Astrocyte of the cerebellum (primary cell): ENCODE measurements around the gene PPEF1.
A peak's percentile ranks its signal among the peaks of the same experiment; 100 is the strongest.
"Not testable (repeated sequence)": the region's sequence is repeated elsewhere in the genome, so short reads cannot be mapped to it uniquely, and the experiment has no call there.

ENCODE experiments used
- DNase-seq: peaks from one replicate; pipeline ENCODE4 v3.0.0-alpha.2; 2011; ENCODE audit warnings: low read depth
- H3K4me3 ChIP-seq: 2 replicates; pipeline ENCODE4 v1.5.1; 2011; ENCODE audit warnings: mild to moderate bottlenecking, low read depth, low read length, moderate library complexity
- in situ Hi-C: cut with HindIII; loops from 2 replicates; pipeline ENCODE4 v1.10.0; 2017; ENCODE audit warnings: low sequenced_read_pairs
- TF ChIP-seq, protein P1 (sequence below): IDR thresholded peaks from 2 replicates; pipeline ENCODE4 v1.5.1; 2012; ENCODE audit warnings: low read length, low read depth, moderate library complexity, mild to moderate bottlenecking; ENCODE audit errors: missing control alignments

Gene PPEF1

DNA sequence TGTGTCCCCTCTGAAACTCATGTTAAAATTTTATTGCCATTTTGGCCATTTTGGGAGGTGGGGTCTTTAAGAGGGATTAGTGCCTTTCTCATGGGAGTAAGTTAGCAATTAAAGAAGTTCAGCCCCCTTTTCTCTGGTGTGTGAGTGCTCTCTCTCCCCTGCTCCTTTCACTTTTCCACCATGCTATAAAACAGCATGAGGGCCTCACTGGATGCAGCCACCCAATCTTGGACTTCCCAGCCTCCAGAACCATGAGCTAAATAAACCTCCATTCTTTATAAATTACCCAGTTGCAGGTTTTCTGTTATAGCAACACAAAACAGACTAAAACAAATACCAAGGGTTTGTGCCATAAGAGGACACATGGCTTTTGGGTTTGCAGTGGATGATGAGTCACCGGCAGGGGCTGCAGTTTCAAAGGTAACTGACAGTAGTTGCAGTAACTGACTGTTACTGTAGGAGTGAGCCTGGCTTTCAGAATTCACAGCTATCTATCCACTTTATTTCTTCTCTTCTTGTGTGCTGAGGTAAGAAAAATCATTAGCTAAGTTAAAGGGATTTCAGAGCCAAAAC is 121.5 kb downstream of the PPEF1 start:
- in situ Hi-C loops: no loop called here
- TF ChIP-seq, protein P1, sequence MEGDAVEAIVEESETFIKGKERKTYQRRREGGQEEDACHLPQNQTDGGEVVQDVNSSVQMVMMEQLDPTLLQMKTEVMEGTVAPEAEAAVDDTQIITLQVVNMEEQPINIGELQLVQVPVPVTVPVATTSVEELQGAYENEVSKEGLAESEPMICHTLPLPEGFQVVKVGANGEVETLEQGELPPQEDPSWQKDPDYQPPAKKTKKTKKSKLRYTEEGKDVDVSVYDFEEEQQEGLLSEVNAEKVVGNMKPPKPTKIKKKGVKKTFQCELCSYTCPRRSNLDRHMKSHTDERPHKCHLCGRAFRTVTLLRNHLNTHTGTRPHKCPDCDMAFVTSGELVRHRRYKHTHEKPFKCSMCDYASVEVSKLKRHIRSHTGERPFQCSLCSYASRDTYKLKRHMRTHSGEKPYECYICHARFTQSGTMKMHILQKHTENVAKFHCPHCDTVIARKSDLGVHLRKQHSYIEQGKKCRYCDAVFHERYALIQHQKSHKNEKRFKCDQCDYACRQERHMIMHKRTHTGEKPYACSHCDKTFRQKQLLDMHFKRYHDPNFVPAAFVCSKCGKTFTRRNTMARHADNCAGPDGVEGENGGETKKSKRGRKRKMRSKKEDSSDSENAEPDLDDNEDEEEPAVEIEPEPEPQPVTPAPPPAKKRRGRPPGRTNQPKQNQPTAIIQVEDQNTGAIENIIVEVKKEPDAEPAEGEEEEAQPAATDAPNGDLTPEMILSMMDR: no peak
- no peak for DNase-seq
- no peak overlapping the region for H3K4me3 ChIP-seq

DNA sequence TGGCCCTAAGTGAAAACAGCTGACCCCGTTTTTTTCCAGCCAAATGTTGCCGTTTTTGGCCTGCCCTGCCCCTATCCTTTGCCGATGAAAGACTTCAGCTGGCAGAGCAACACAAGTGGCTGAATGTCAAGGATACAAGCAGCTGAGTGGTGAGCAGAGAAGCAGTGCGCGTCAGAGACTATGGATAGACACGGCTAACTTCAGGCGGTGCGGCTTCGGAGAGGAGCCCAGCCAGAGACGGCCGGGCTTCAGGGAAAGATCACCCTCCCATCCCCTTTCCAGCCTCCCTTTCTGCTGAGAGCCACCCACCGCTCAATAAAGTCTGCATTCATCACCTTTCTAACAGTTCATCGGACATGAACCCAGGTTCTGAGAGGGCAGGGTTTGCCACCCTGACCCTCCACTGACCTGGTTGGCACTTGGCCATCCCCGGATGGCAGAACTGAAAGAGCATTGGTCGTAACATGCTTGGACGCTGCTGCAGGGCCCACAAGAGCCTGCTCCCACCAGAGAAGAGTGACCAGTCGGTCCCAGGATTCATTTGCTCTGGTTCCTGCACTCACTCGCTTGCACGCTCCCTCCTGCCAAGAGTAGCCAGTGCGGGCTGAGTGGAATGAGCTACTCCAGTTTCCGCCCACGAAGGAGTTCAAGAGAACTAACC is 125.8 kb downstream of the PPEF1 start:
- in situ Hi-C loops: no loop called here
- H3K4me3 ChIP-seq: no peak overlapping the region
- TF ChIP-seq, protein P1: no peak
- no peak for DNase-seq

DNA sequence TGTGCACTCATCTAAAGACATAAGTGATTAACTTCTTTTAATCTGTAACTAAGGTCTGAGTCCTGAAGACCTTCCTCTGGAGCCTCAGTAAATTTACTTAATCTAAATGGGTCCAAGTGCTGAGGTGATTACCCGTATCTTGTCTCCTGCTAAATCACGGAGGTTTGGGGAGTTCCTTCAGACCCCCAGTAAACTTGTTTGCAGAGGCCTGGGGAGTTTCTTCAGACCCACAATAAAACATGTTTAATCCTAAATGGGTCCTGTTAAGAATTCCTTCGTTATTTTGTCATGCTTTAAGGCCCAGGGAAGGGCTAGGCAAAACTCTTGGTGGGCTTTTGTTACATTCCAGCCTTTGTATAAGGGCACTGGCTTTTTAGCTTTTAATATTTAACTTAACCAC is 140.5 kb downstream of the PPEF1 start:
- in situ Hi-C loops, DNase-seq, H3K4me3 ChIP-seq: not testable (repeated sequence)

DNA sequence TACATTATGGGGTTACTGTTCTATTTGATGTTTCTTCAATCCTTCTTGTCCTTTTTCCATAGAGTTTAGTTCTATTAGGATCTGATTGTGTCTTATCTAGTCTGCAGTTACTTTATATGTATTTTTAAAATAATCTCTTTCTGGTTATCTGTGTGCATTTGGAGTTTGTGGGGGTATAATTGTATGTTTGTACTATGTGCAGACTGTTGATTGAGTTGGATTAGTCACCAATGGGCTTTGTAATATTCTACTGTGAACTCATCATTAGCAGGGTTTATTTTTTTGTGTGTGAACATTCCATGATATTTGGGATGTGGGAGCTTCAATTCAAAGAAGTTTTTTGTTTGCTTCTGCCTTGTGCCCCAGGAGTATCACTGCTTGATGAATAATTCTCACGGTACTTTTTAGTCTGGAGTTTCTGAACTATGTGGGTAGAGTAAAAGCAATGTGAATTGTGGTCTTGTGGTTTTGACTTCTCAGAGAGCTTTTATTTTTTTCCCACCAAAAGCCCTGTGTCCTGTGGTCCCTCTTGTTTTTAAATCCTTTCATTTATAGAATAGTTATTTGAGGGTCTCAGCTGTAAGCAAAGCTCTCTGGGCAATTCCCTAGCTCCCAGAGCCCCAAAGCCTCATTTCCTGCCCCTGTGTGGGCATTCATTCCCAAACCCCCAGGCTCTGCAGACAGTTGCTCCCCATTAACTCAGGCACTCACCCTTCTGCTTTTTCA is 148.6 kb downstream of the PPEF1 start:
- DNase-seq: peak; percentile 86
- in situ Hi-C loops: no loop called here
- TF ChIP-seq, protein P1: no peak

DNA sequence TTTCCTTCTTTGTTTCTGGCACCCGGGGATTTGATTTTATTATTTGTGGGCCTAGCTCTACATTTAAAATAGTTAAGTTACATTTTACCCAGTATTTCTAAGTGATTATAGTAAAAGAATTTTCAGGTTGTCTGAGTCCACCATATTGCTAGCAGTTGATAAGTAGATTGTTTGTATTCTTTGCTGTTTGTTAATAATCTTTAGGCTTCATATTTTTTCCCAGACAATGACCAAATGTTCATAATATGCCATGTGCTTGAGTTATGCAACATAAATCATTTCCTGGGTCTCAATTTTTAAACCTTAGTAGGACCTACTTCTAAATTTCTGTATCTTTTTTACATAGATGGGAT is 149.2 kb downstream of the PPEF1 start:
- DNase-seq: no peak
- no peak overlapping the region for H3K4me3 ChIP-seq
- in situ Hi-C loops: no loop called here
- TF ChIP-seq, protein P1: no peak

More for the DNA sequence above, 148.6 kb downstream of the PPEF1 start:
- H3K4me3 ChIP-seq: no peak overlapping the region

DNA sequence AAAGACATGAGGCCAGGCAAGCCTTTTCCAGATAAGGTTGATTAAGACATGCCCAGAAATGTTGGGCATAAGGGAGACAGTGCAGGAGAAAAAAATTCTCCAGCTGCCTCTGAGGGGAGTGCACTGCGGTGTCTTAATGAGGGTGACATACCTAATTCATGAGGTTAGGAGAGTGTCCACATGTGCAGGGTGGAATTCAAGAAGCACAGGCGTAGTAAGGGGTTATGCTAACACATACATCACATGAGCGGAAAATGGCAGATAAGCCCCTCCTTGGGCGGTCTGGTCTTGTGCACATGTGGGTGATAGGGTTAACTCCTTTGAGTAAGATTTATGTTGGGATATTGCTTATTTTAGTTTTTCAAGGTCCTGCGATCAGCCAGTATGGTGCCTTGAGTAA is 154.1 kb downstream of the PPEF1 start:
- no peak overlapping the region for H3K4me3 ChIP-seq
- TF ChIP-seq, protein P1: no peak
- no peak for DNase-seq
- in situ Hi-C loops: no loop called here

DNA sequence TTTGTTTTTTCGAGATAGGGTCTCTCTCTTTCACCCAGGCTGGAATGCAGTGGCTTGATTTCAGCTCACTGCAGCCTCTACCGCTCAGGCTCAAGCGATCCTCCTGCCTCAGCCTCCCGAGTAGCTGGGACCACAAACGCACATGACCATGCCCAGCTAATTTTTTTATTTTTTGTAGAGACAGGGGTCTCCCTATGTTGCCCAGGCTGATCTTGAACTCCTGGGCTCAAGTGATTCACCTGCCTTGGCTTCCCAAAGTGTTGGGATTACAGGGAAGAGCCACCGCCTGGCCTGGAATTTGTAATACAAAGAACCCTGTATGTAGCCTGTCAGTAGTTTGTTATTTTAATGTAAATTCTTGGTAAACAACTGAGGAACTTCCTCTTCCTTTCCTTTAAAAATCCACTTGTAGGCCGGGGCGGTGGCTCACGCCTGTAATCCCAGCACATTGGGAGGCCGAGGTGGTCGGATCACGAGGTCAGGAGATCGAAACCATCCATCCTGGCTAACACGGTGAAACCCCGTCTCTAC is 157.0 kb downstream of the PPEF1 start:
- in situ Hi-C loops: no loop called here
- no peak overlapping the region for H3K4me3 ChIP-seq
- no peak for DNase-seq
- TF ChIP-seq, protein P1: no peak
